ENCODE data around the gene XPO6. TPM values are rescaled to one million over a fixed set of nuclear protein-coding genes. Genes with fewer than 3 reads are reported as not detected.
A peak's percentile ranks its signal among the peaks of the same experiment; 100 is the strongest.

Gene XPO6
- total RNA-seq, 1 experiment from 2014 or later: 124 TPM

GRCh38 chr16:28089992-28090365, 121.8 kb downstream of the XPO6 start:
- Histone ChIP-seq H2BK5ac (ENCODE audit: insufficient read length, low read length) (no peak overlapping the region), H3K4ac (ENCODE audit: low read depth, low read length) (no peak overlapping the region), H3K18ac (ENCODE audit: insufficient read length, low read depth, low read length) (no peak overlapping the region), H4K5ac (ENCODE audit: insufficient read length, low read depth, low read length) (no peak overlapping the region), H3K9ac (ENCODE audit: extremely low read depth, insufficient read length, low read length) (no peak overlapping the region), H3K4me1 (ENCODE audit: insufficient read depth, low read length) (0 out of 2 replicates have a peak, but pooled peaks cover 9% of the 10 kb centered on the region), H3K79me1 (ENCODE audit: insufficient read depth, low read depth, low read length, poor library complexity, severe bottlenecking) (no peaks in the 10 kb centered on the region), H3K56ac (ENCODE audit: insufficient read length, low read depth, low read length) (no peak overlapping the region), H3T11ph (ENCODE audit: low read length) (no peak overlapping the region), H3K79me2 (ENCODE audit: insufficient read depth, low read length) (no peaks in the 10 kb centered on the region), H3K27ac (ENCODE audit: insufficient read length, low read depth, low read length) (no peak overlapping the region), H3K14ac (ENCODE audit: insufficient read depth, low read length) (no peak overlapping the region), H3K23me2 (ENCODE audit: insufficient read length, low read depth, low read length, poor library complexity, severe bottlenecking) (peaks cover 4% of the 10 kb centered on the region), H3K4me2 (ENCODE audit: insufficient read depth, insufficient read length, low read length) (no peak overlapping the region), H2BK20ac (ENCODE audit: low read depth, low read length, poor library complexity, severe bottlenecking) (no peak overlapping the region), H2AFZ (ENCODE audit: low read length) (no peak overlapping the region), H3K27me3 (ENCODE audit: insufficient read depth, low read length) (no peaks in the 10 kb centered on the region), H4K20me1 (ENCODE audit: control insufficient read depth, insufficient read depth, insufficient read length) (peaks cover 2% of the 10 kb centered on the region), H4K8ac (replicated peaks; ENCODE audit: insufficient read length, low read depth, low read length) (no peak overlapping the region), H3K9me3 (ENCODE audit: control insufficient read depth, low read depth, low read length) (no peaks in the 10 kb centered on the region), H3K23ac (ENCODE audit: insufficient read length, low read depth, low read length) (no peak overlapping the region), H2BK12ac (ENCODE audit: insufficient read length, low read depth, low read length) (no peak overlapping the region), H2BK15ac (ENCODE audit: low read depth, low read length) (no peak overlapping the region), H4K91ac (ENCODE audit: insufficient read length, low read depth, low read length) (no peak overlapping the region), H2AK5ac (ENCODE audit: insufficient read length, low read length) (no peak overlapping the region), H2BK120ac (ENCODE audit: low read depth, low read length, poor library complexity, severe bottlenecking) (no peak overlapping the region)
- peak overlapping the region in 2 of 3 experiments; percentile 18 to 85; a peak in 2 of 7 replicates for H3K27ac Mint-ChIP-seq
- WGBS (ENCODE audit: extremely low coverage, insufficient read length, low lambda C conversion rate): no CpG with 5 or more reads among the region's 7 CpGs
- H3K9me3 Mint-ChIP-seq: no peaks in the 10 kb centered on the region; a peak in 1 of 5 replicates
- peaks cover 29 to 31% of the 10 kb centered on the region in 2 experiments for H3K4me1 Mint-ChIP-seq
- no peak for DNase-seq
- H3K27me3 Mint-ChIP-seq (ENCODE audit: low read depth): peaks cover 2% of the 10 kb centered on the region
- no peak for TF ChIP-seq CTCF (conservative IDR thresholded peaks at IDR 0.05)
- H3K4me3 Mint-ChIP-seq: no peak overlapping the region
- no peaks in the 10 kb centered on the region for H3K36me3 Mint-ChIP-seq (ENCODE audit: insufficient read depth in 1 of 3, low read depth in 3 of 3)

Measured in H9 (cell line).